SK-N-SH (cell line): ENCODE results near the gene THAP8. TPM values are rescaled to one million over a fixed set of nuclear protein-coding genes. Genes with fewer than 3 reads are reported as not detected.

Experiments
- CTCF ChIA-PET: fragments of 300-600, 350-600 bp; formaldehyde crosslinking; extraction: SDS; loops from one replicate; lab custom pipeline; 2021; lab: Yijun Ruan, JAX
- POLR2A ChIA-PET: fragments of 350-600 bp; sonication (Branson Sonifier 250); formaldehyde crosslinking; extraction: SDS; loops from one replicate; lab custom pipeline; 2020; ENCODE audit warnings: antibody characterized with exemption, inconsistent platforms; lab: Yijun Ruan, JAX
- DNase-seq: peaks from one replicate; pipeline ENCODE4 v3.0.0; 2012
- H2AFZ ChIP-seq: fragments of 200-600 bp; sonication (generic); 2 replicates; pipeline ENCODE4 v1.8.1; 2016; ENCODE audit warnings: antibody characterized with exemption, mild to moderate bottlenecking, low read depth
- H3F3A ChIP-seq: fragments of 200-600 bp; sonication (generic); replicated peaks from 2 replicates; pipeline ENCODE3; 2016; ENCODE audit warnings: antibody characterized with exemption, mild to moderate bottlenecking; ENCODE audit not compliant: insufficient read depth
- H3K27ac ChIP-seq, 2 experiments: fragments of 200-500 bp in 1 of 2; fragments of 200-600 bp in 1 of 2; sonication (Bioruptor generic) in 1 of 2; sonication (generic), shearing (Covaris generic) in 1 of 2; 2 replicates each; pipeline versions ENCODE4 v1.5.1 to v1.6.1; 2014 to 2016; ENCODE audit warnings: low read depth in 2 of 2, inconsistent platforms in 1 of 2, low read length in 1 of 2, mild to moderate bottlenecking in 1 of 2, mixed read lengths in 1 of 2
- H3K27me3 ChIP-seq: fragments of 200-600 bp; sonication (generic), shearing (Covaris generic); 2 replicates; pipeline ENCODE4 v1.6.1; 2016; ENCODE audit warnings: mixed run types; ENCODE audit not compliant: insufficient read depth
- H3K36me3 ChIP-seq, 2 experiments: fragments of 200-500 bp in 1 of 2; fragments of 200-600 bp in 1 of 2; sonication (Bioruptor generic) in 1 of 2; sonication (generic) in 1 of 2; replicated peaks in 1 of 2; 2 replicates each; pipeline versions ENCODE3 to v1.5.1; 2014 to 2016; ENCODE audit warnings: low read length in 1 of 2, mild to moderate bottlenecking in 1 of 2; ENCODE audit not compliant: insufficient read depth in 2 of 2, control insufficient read depth in 1 of 2
- H3K4me1 ChIP-seq, 2 experiments: fragments of 200-500 bp in 1 of 2; fragments of 200-600 bp in 1 of 2; sonication (Bioruptor generic) in 1 of 2; sonication (generic), shearing (Covaris generic) in 1 of 2; 2 replicates each; pipeline versions ENCODE4 v1.5.1 to v1.6.1; 2014 to 2016; ENCODE audit warnings: low read depth in 1 of 2, low read length in 1 of 2, mixed run types in 1 of 2; ENCODE audit not compliant: insufficient read depth in 2 of 2, control insufficient read depth in 1 of 2
- H3K4me2 ChIP-seq: fragments of 200-600 bp; sonication (generic), shearing (Covaris generic); 2 replicates; pipeline ENCODE4 v1.6.1; 2017; ENCODE audit warnings: mixed run types
- H3K4me3 ChIP-seq, 2 experiments: fragments of 200-500 bp in 1 of 2; fragments of 200-600 bp in 1 of 2; sonication (Bioruptor generic) in 1 of 2; sonication (generic), shearing (Covaris generic) in 1 of 2; 2 replicates each; pipeline versions ENCODE4 v1.5.1 to v1.8.1; 2014 to 2016; ENCODE audit warnings: low read depth in 2 of 2, inconsistent platforms in 1 of 2, low read length in 1 of 2, mild to moderate bottlenecking in 1 of 2, mixed read lengths in 1 of 2, moderate library complexity in 1 of 2
- H3K79me2 ChIP-seq: fragments of 200-600 bp; sonication (generic); 2 replicates; pipeline ENCODE4 v1.8.1; 2017; ENCODE audit warnings: mild to moderate bottlenecking; ENCODE audit not compliant: insufficient read depth
- H3K9ac ChIP-seq: fragments of 200-600 bp; sonication (generic); 2 replicates; pipeline ENCODE4 v1.6.1; 2017; ENCODE audit warnings: mixed run types
- H3K9me2 ChIP-seq: fragments of 200-600 bp; sonication (generic); 2 replicates; pipeline ENCODE4 v1.6.1; 2017; ENCODE audit warnings: mixed run types
- H3K9me3 ChIP-seq: fragments of 200-600 bp; sonication (generic); 2 replicates; pipeline ENCODE4 v1.6.1; 2017; ENCODE audit warnings: mixed run types, mild to moderate bottlenecking, moderate library complexity
- H4K20me1 ChIP-seq: fragments of 200-600 bp; sonication (generic); 2 replicates; pipeline ENCODE4 v1.6.1; 2017; ENCODE audit warnings: mild to moderate bottlenecking, mixed run types; ENCODE audit not compliant: insufficient read depth
- GABPA ChIP-seq: IDR thresholded peaks from 2 replicates; pipeline ENCODE4 v1.4.0; 2012; ENCODE audit warnings: low read depth, mild to moderate bottlenecking
- MEF2A ChIP-seq: IDR thresholded peaks from 2 replicates; pipeline ENCODE4 v1.4.0; 2012; ENCODE audit warnings: low read depth, borderline replicate concordance
- MXI1 ChIP-seq: IDR thresholded peaks from 2 replicates; pipeline ENCODE4 v1.6.1; 2012; ENCODE audit warnings: mild to moderate bottlenecking, low read depth, low read length, improper control_type of control experiment
- NFIC ChIP-seq: IDR thresholded peaks from 2 replicates; pipeline ENCODE4 v1.4.0; 2012; ENCODE audit warnings: borderline replicate concordance
- RCOR1 ChIP-seq: fragments of 150-350 bp; IDR thresholded peaks from 2 replicates; pipeline ENCODE4 v1.6.1; 2017; ENCODE audit warnings: antibody characterized with exemption, low read length
- SIN3A ChIP-seq: IDR thresholded peaks from 2 replicates; pipeline ENCODE4 v1.6.1; 2012; ENCODE audit warnings: low read depth, mild to moderate bottlenecking, low read length, moderate library complexity, borderline replicate concordance
- TEAD4 ChIP-seq: IDR thresholded peaks from 2 replicates; pipeline ENCODE4 v1.4.0; 2012; ENCODE audit warnings: mild to moderate bottlenecking, borderline replicate concordance; ENCODE audit not compliant: insufficient read depth
- WGBS: methylation state at CpG from one replicate; pipeline ENCODE4 v1.1.6; 2017; ENCODE audit warnings: low lambda C conversion rate; 5-methylcytosine and 5-hydroxymethylcytosine counted together
- polyA plus RNA-seq, 3 experiments: library from polyadenylated mRNA; depleted of rRNA; stranded (reverse); fragments of >200 nt; gene quantifications; 2 replicates each; pipeline ENCODE4 v1.2.3, GENCODE V29; 2012
- TF ChIP-seq, protein P1 (sequence below): IDR thresholded peaks from 2 replicates; pipeline ENCODE4 v1.4.0; 2012; ENCODE audit warnings: low read depth, borderline replicate concordance
- TF ChIP-seq, protein P2 (sequence below): IDR thresholded peaks from 2 replicates; pipeline ENCODE4 v1.6.1; 2012; ENCODE audit warnings: mild to moderate bottlenecking, low read depth, low read length, moderate library complexity
- TF ChIP-seq, protein P3 (sequence below): fragments of 200-600 bp; sonication (generic); IDR thresholded peaks from 2 replicates; pipeline ENCODE4 v1.6.1; 2017; ENCODE audit warnings: antibody characterized with exemption, mild to moderate bottlenecking, moderate library complexity
- TF ChIP-seq, protein P4 (sequence below): IDR thresholded peaks from 2 replicates; pipeline ENCODE4; 2012

THAP8 gene
- polyA plus RNA-seq, 1 of the 3 experiments (the other 2 are of a cell fraction): 6.3 TPM

DNA sequence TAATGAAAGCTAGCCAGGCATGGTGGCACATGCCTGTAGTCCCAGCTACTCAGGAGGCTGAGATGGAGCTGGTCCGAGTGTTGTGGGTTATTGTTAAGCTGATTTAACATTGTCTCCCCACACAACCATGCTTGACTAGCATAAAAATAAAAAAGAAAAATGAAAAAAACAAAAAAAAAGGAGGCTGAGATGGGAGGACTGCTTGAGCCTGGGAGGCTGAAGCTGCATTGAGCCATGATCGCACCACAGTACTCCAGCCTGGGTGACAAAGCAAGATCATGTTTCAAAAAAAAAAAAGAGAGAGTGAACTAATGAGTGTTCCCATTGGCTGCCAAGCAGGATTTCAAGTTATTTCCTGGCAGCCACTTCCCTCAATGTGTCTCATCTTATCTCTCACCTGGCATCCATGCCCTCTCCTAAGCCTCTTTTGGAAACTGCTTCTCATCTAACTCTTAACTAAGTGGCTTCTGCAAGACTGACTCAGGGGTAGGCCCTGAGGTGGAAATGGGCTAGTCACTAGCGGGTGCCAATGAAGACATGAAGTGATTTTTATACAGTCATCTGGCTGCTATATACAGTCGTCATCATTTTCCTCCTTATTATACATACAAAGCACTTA lies 4.9 kb downstream of the THAP8 start:
- WGBS: 93% methylated on average over 4 of the region's 4 CpGs
- TF ChIP-seq SIN3A: no peak
- TF ChIP-seq, protein P1, sequence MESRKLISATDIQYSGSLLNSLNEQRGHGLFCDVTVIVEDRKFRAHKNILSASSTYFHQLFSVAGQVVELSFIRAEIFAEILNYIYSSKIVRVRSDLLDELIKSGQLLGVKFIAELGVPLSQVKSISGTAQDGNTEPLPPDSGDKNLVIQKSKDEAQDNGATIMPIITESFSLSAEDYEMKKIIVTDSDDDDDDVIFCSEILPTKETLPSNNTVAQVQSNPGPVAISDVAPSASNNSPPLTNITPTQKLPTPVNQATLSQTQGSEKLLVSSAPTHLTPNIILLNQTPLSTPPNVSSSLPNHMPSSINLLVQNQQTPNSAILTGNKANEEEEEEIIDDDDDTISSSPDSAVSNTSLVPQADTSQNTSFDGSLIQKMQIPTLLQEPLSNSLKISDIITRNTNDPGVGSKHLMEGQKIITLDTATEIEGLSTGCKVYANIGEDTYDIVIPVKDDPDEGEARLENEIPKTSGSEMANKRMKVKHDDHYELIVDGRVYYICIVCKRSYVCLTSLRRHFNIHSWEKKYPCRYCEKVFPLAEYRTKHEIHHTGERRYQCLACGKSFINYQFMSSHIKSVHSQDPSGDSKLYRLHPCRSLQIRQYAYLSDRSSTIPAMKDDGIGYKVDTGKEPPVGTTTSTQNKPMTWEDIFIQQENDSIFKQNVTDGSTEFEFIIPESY: no peak
- TF ChIP-seq, protein P2, sequence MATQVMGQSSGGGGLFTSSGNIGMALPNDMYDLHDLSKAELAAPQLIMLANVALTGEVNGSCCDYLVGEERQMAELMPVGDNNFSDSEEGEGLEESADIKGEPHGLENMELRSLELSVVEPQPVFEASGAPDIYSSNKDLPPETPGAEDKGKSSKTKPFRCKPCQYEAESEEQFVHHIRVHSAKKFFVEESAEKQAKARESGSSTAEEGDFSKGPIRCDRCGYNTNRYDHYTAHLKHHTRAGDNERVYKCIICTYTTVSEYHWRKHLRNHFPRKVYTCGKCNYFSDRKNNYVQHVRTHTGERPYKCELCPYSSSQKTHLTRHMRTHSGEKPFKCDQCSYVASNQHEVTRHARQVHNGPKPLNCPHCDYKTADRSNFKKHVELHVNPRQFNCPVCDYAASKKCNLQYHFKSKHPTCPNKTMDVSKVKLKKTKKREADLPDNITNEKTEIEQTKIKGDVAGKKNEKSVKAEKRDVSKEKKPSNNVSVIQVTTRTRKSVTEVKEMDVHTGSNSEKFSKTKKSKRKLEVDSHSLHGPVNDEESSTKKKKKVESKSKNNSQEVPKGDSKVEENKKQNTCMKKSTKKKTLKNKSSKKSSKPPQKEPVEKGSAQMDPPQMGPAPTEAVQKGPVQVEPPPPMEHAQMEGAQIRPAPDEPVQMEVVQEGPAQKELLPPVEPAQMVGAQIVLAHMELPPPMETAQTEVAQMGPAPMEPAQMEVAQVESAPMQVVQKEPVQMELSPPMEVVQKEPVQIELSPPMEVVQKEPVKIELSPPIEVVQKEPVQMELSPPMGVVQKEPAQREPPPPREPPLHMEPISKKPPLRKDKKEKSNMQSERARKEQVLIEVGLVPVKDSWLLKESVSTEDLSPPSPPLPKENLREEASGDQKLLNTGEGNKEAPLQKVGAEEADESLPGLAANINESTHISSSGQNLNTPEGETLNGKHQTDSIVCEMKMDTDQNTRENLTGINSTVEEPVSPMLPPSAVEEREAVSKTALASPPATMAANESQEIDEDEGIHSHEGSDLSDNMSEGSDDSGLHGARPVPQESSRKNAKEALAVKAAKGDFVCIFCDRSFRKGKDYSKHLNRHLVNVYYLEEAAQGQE: no peak
- TF ChIP-seq TEAD4: no peak
- TF ChIP-seq, protein P3, sequence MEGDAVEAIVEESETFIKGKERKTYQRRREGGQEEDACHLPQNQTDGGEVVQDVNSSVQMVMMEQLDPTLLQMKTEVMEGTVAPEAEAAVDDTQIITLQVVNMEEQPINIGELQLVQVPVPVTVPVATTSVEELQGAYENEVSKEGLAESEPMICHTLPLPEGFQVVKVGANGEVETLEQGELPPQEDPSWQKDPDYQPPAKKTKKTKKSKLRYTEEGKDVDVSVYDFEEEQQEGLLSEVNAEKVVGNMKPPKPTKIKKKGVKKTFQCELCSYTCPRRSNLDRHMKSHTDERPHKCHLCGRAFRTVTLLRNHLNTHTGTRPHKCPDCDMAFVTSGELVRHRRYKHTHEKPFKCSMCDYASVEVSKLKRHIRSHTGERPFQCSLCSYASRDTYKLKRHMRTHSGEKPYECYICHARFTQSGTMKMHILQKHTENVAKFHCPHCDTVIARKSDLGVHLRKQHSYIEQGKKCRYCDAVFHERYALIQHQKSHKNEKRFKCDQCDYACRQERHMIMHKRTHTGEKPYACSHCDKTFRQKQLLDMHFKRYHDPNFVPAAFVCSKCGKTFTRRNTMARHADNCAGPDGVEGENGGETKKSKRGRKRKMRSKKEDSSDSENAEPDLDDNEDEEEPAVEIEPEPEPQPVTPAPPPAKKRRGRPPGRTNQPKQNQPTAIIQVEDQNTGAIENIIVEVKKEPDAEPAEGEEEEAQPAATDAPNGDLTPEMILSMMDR: no peak
- TF ChIP-seq, protein P4, sequence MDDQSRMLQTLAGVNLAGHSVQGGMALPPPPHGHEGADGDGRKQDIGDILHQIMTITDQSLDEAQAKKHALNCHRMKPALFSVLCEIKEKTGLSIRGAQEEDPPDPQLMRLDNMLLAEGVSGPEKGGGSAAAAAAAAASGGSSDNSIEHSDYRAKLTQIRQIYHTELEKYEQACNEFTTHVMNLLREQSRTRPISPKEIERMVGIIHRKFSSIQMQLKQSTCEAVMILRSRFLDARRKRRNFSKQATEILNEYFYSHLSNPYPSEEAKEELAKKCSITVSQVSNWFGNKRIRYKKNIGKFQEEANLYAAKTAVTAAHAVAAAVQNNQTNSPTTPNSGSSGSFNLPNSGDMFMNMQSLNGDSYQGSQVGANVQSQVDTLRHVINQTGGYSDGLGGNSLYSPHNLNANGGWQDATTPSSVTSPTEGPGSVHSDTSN: no peak
- no peak for TF ChIP-seq RCOR1
- TF ChIP-seq MEF2A: no peak
- TF ChIP-seq NFIC: no peak
- TF ChIP-seq GABPA: no peak
- TF ChIP-seq MXI1: no peak
- TF ChIP-seq, all 33 proteins: peak for 0
- H3F3A ChIP-seq: peaks cover 15% of the 10 kb centered on the region
- no peaks in the 10 kb centered on the region for H3K79me2 ChIP-seq
- no peaks in the 10 kb centered on the region for H4K20me1 ChIP-seq
- H3K9ac ChIP-seq: no peak overlapping the region
- H3K4me2 ChIP-seq: no peak overlapping the region
- H3K9me2 ChIP-seq: no peaks in the 10 kb centered on the region
- ChIA-PET CTCF (no interaction called here), POLR2A (no interaction called here)
- no peak overlapping the region for H2AFZ ChIP-seq
- no peaks in the 10 kb centered on the region for H3K27me3 ChIP-seq
- H3K9me3 ChIP-seq: no peaks in the 10 kb centered on the region
- H3K4me1 ChIP-seq: peaks cover 0 to 3% of the 10 kb centered on the region in 2 experiments; a peak in 2 of 4 replicates
- H3K27ac ChIP-seq: no peak overlapping the region
- no peaks in the 10 kb centered on the region for H3K36me3 ChIP-seq
- DNase-seq: no peak
- H3K4me3 ChIP-seq: no peak overlapping the region
